ENCODE data around the gene ING4. TPM values are rescaled to one million over a fixed set of nuclear protein-coding genes. Genes with fewer than 3 reads are reported as not detected.

ING4 gene
- total and polyA plus RNA-seq, 2 of the 13 experiments (the other 11 are each of a cell fraction or from before 2014, with no cell fraction given) = 14.4 to 32.4 TPM

DNA sequence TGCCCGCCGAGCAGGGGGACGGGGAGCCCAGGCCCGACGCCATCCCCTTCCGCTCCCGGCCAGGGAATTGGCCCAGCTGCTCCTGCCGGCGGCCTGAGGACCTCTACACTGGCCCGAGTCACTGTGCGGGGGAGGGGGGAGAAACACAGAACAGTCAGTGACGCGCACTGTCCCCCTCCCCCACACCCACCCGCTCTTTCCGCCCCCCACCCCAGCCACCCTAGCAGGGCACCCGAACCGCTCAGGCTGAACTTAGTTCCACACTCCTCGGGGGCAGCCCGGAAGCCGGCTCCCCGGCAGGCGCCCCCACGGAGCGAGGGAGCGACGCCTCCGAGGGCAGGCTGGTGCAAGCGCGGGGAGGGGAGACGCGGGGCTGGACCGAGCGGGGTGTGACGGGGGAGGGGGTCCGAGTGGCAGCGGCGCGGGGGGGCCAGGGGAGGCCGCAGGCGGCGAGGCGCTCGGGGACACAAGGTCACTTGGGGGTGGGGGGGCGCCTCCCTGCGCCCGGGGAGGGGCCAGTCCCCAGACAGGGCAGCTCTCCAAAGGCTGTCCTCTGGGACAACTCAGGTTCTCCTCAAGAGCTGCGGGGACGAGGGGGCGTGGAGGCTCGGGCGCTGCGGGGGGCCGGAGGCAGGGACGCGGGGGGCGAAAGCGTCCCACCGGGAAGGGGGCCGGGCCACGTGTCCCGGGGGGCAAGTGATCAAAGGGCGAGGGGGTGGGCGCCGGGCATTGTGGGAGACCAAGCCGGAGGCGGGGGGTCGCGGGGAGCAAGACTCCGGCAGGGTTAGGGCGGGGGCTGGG is 56.4 kb downstream of the ING4 start (continued):
- TF ChIP-seq REXO4 (CRISPR knock-in tag; IDR thresholded peaks at IDR 0.05; ENCODE audit: borderline replicate concordance) (no peak), MAFK (conservative IDR thresholded peaks at IDR 0.05 in 1 of 2, IDR thresholded peaks at IDR 0.05 in 1 of 2; ENCODE audit: low read length in 2 of 2) (no peak), SRSF1 (optimal IDR thresholded peaks at IDR 0.05; ENCODE audit: low read depth, low read length) (no peak), MAZ (IDR thresholded peaks at IDR 0.05; ENCODE audit: borderline replicate concordance, low read depth, low read length) (no peak), MAZ (CRISPR knock-in tag; IDR thresholded peaks at IDR 0.05; ENCODE audit: low read depth) (no peak), ISX (CRISPR knock-in tag; conservative IDR thresholded peaks at IDR 0.05) (no peak), CENPBD1 (CRISPR knock-in tag; IDR thresholded peaks at IDR 0.05; ENCODE audit: borderline replicate concordance, low read depth) (no peak), GRHL1 (CRISPR knock-in tag; conservative IDR thresholded peaks at IDR 0.05) (no peak), TOE1 (CRISPR knock-in tag; IDR thresholded peaks at IDR 0.05) (no peak), ZFP1 (CRISPR knock-in tag; IDR thresholded peaks at IDR 0.05) (no peak), SIX1 (CRISPR knock-in tag; IDR thresholded peaks at IDR 0.05; ENCODE audit: borderline replicate concordance) (no peak), ZNF841 (CRISPR knock-in tag; IDR thresholded peaks at IDR 0.05; ENCODE audit: borderline replicate concordance) (no peak), BATF2 (CRISPR knock-in tag; IDR thresholded peaks at IDR 0.05) (no peak), ZBTB8A (CRISPR knock-in tag; IDR thresholded peaks at IDR 0.05; ENCODE audit: borderline replicate concordance, low read depth) (no peak), HBP1 (CRISPR knock-in tag; IDR thresholded peaks at IDR 0.05; ENCODE audit: low read depth) (no peak), PCBP1 (IDR thresholded peaks at IDR 0.05; ENCODE audit: borderline replicate concordance, low read depth, low read length) (0 out of 2 replicates have a peak, but pooled peaks have one; percentile 44), ZNF775 (CRISPR knock-in tag; IDR thresholded peaks at IDR 0.05; ENCODE audit: borderline replicate concordance) (no peak), ZNF235 (CRISPR knock-in tag; IDR thresholded peaks at IDR 0.05; ENCODE audit: borderline replicate concordance) (no peak), ZNF883 (CRISPR knock-in tag; IDR thresholded peaks at IDR 0.05; ENCODE audit: not compliant biosample characterization) (no peak)
- TF ChIP-seq, protein P1, sequence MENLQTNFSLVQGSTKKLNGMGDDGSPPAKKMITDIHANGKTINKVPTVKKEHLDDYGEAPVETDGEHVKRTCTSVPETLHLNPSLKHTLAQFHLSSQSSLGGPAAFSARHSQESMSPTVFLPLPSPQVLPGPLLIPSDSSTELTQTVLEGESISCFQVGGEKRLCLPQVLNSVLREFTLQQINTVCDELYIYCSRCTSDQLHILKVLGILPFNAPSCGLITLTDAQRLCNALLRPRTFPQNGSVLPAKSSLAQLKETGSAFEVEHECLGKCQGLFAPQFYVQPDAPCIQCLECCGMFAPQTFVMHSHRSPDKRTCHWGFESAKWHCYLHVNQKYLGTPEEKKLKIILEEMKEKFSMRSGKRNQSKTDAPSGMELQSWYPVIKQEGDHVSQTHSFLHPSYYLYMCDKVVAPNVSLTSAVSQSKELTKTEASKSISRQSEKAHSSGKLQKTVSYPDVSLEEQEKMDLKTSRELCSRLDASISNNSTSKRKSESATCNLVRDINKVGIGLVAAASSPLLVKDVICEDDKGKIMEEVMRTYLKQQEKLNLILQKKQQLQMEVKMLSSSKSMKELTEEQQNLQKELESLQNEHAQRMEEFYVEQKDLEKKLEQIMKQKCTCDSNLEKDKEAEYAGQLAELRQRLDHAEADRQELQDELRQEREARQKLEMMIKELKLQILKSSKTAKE (CRISPR knock-in tag; IDR thresholded peaks at IDR 0.05; ENCODE audit: borderline replicate concordance) = no peak
- TF ChIP-seq, protein P2, sequence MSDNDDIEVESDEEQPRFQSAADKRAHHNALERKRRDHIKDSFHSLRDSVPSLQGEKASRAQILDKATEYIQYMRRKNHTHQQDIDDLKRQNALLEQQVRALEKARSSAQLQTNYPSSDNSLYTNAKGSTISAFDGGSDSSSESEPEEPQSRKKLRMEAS (IDR thresholded peaks at IDR 0.05) = peak; percentile 72
